ENCODE data around the gene ATG4C. TPM values are rescaled to one million over a fixed set of nuclear protein-coding genes. Genes with fewer than 3 reads are reported as not detected.
"Not testable (repeated sequence)": the region's sequence is repeated elsewhere in the genome, so short reads cannot be mapped to it uniquely, and the experiment has no call there.

ATG4C gene
- total RNA-seq (2021; fragmentation: NEBNext Ultra II Directional; extraction: Animal tissue kit (Norgen Biotek cat#: 25700)): 10 to 100 TPM in 5 of 6 experiments, 1 to 10 TPM in 1; 9.4 to 11.7 (median 10.6) TPM
- long read RNA-seq, partial matches to known transcripts: 1 of 10 reads
- long read RNA-seq, other reads (novel, unspliced or antisense): 2 of 10 reads

GRCh38 chr1:62783736-62784508, at the start of gene ATG4C:
ATG4C (plus strand) TSS chr1:62784132; CDS start chr1:62803787, 19,655 bp downstream.
- TF ChIP-seq CTCF (IDR thresholded peaks at IDR 0.05): no peak
- peaks cover 19% of the 10 kb centered on the region for H3K4me1 Mint-ChIP-seq (ENCODE audit: low read depth)
- peak; percentile 97 for DNase-seq
- no peaks in the 10 kb centered on the region for H3K9me3 Mint-ChIP-seq
- no peak within 1 kb of the TSS for H3K27ac Mint-ChIP-seq
- no peaks in the 10 kb centered on the region for H3K36me3 Mint-ChIP-seq (ENCODE audit: low read depth)
- H3K27me3 Mint-ChIP-seq (ENCODE audit: insufficient read depth): no peaks in the 10 kb centered on the region; the same call in 1 of the 2 replicates
- H3K4me3 Mint-ChIP-seq: no peak within 1 kb of the TSS

GRCh38 chr1:62735491-62736171, 48.3 kb upstream of the ATG4C start:
- Mint-ChIP-seq H3K4me1 (ENCODE audit: low read depth) (peaks cover 21% of the 10 kb centered on the region), H3K36me3 (ENCODE audit: low read depth) (peaks cover 8% of the 10 kb centered on the region), H3K9me3 (no peaks in the 10 kb centered on the region), H3K4me3 (peak overlapping the region; percentile 53), H3K27me3 (ENCODE audit: insufficient read depth) (no peaks in the 10 kb centered on the region; the same call in 1 of the 2 replicates), H3K27ac (peak overlapping the region; percentile 54)
- no peak for TF ChIP-seq CTCF (IDR thresholded peaks at IDR 0.05)
- DNase-seq: peak; percentile 73

GRCh38 chr1:62740701-62741100, 43.2 kb upstream of the ATG4C start:
- not testable (repeated sequence) for H3K27me3 Mint-ChIP-seq (ENCODE audit: insufficient read depth); H3K9me3 Mint-ChIP-seq; H3K27ac Mint-ChIP-seq; H3K36me3 Mint-ChIP-seq (ENCODE audit: low read depth); H3K4me3 Mint-ChIP-seq; DNase-seq
- H3K4me1 Mint-ChIP-seq (ENCODE audit: low read depth): peaks cover 17% of the 10 kb centered on the region

- Mint-ChIP-seq H3K4me1 (ENCODE audit: low read depth) (peaks cover 13% of the 10 kb centered on the region), H3K36me3 (ENCODE audit: low read depth) (peaks cover 3% of the 10 kb centered on the region), H3K4me3 (peak overlapping the region; percentile 82; the same call in 1 of the 2 replicates), H3K27me3 (ENCODE audit: insufficient read depth) (no peaks in the 10 kb centered on the region), H3K27ac (no peak overlapping the region), H3K9me3 (no peaks in the 10 kb centered on the region)
- no peak for TF ChIP-seq CTCF (IDR thresholded peaks at IDR 0.05)
- DNase-seq: no peak
Measured at GRCh38 chr1:62744611-62745577, 39.0 kb upstream of the ATG4C start.

- no peaks in the 10 kb centered on the region for H3K36me3 Mint-ChIP-seq (ENCODE audit: low read depth)
- H3K27me3 Mint-ChIP-seq (ENCODE audit: insufficient read depth): no peaks in the 10 kb centered on the region
- no peak overlapping the region for H3K27ac Mint-ChIP-seq
- no peaks in the 10 kb centered on the region for H3K9me3 Mint-ChIP-seq
- DNase-seq: peak; percentile 65
- peak overlapping the region; percentile 82 for H3K4me3 Mint-ChIP-seq
- TF ChIP-seq CTCF (IDR thresholded peaks at IDR 0.05): peak; percentile 83
- peaks cover 19% of the 10 kb centered on the region for H3K4me1 Mint-ChIP-seq (ENCODE audit: low read depth)
Measured at GRCh38 chr1:62746086-62746808, 37.7 kb upstream of the ATG4C start.
